ENCODE data around the gene MBNL3.

Gene MBNL3

DNA sequence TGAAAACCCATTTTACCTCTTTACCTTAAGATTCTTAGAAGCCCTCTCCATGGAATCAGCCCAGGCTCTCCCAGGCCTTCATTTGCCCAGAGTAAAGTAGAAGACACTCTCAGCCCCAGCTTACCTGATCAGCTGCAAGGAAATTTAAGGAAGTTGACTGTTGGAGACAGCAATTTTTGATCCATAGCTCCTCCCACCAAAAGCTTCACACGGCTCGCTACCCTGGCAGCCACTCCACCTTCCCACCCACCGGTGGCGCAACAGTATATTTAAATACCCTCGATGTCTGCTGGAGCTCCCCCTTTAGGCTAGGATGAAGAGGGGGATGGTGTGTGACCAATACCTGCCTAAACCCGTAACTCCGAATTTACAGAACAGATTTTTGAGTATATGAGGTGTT is 75.4 kb downstream of the MBNL3 start:
- no peak for DNase-seq

GRCh38 chrX:132412208-132412607 is 76.6 kb downstream of the MBNL3 start:
- no peak for DNase-seq

GRCh38 chrX:132411310-132411977 is 77.4 kb downstream of the MBNL3 start:
- no peak for DNase-seq

- no peak for DNase-seq
These were observed 78.9 kb downstream of the MBNL3 start for GRCh38 chrX:132409780-132410556.

- no peak for DNase-seq
These were observed 81.1 kb downstream of the MBNL3 start for GRCh38 chrX:132407691-132408090.

DNA sequence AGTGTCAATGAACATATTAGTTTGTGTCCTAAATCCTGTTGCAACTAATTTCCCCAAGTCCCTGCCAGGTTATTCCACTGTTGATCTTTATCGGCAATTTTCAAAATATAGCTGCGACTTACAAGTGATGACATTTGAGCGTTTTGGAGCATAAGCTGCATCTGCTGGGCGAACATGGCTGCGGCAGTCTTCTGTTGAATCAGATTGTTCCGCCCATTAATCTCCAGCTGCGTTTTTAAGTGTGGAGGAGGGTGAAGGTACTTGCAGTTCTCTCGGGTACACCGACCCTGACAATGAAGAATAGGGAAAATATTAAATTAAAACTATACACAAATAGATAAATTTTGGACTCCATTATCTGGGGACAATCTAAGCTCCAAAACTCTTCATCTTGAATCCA is 82.7 kb downstream of the MBNL3 start:
- DNase-seq: no peak

- DNase-seq: no peak
These were observed 84.6 kb downstream of the MBNL3 start for GRCh38 chrX:132404266-132404665.

DNA sequence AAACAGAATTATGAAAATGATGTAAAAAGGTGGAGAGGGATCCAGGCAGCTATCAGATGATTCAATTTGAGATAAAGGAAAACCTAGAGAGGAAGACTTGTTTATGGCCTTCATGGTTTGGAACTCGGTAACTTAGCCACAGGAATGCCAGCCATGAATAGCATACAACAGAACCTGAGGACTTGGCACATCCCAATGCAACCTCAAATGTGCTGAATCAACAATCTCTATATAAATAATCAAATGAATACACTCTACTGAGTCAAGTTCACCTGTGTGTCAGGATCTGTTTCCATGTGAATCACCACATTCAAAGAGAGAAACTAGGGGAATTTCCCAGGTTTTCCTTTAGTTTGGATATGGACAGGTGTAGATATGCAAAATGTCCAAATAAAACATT is 86.9 kb downstream of the MBNL3 start:
- DNase-seq: no peak

- no peak for DNase-seq
These were observed 88.1 kb downstream of the MBNL3 start for GRCh38 chrX:132400706-132401105.

- no peak for DNase-seq
These were observed 93.2 kb downstream of the MBNL3 start for GRCh38 chrX:132395645-132396044.

- DNase-seq: no peak
These were observed 93.8 kb downstream of the MBNL3 start for GRCh38 chrX:132395026-132395425.

DNA sequence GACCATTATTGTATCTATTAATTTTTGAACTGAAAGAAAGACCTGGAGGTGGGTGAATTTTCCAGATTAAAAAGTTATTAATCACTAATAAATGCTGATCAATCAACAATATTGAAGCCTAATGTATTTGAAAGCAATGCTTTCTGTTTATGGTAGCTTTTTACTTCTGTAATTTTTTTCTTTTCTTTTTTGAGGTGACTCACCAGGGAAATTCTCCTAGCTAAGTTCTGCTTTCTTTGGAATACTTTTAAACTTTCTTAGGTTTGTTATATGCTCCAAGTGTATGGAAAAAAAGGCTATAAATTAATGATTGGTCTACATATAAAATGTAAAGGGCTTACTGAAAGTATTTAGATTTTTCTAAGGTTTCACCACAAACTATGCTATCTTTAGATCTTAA is 94.2 kb downstream of the MBNL3 start:
- DNase-seq: no peak

GRCh38 chrX:132393992-132394391 is 94.8 kb downstream of the MBNL3 start:
- no peak for DNase-seq

DNA sequence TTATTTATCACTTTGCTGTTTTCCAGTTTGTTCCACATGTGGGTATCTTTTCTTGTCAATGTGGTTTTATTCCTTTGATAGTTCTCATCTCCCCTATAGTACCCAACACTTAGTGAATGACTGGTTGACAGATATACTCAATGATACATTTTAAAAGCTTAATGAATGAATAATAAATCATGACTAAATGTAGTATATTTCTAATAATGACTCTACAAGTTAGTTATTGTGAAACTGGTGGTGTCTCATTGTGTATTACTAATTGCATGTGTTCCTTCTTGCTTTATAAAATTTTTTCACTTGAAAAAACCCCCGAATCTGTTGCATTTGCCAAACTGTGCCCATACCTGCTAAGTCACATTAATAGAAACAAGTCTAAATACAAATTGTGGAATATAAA is 95.4 kb downstream of the MBNL3 start:
- no peak for DNase-seq

- no peak for DNase-seq
These were observed 95.8 kb downstream of the MBNL3 start for GRCh38 chrX:132393085-132393484.

DNA sequence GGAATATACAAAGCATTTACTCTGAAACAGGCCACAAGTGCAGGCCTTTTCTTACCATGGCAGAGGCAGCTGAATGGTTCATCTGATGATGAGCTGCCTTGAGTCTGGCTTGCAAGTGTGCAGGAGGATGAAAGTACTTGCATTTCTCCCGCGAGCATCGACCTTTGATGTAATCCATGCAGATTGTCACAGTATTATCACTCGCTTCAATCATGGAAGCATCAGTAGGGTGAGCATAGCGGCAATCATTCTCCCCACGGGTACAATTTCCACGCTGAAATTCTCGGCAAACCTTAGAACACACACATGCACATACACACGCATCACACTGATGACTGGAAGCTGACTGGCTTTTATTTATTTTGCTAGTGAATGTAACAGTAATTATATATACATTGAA is 98.0 kb downstream of the MBNL3 start:
- no peak for DNase-seq

GRCh38 chrX:132389480-132389879 is 99.4 kb downstream of the MBNL3 start:
- no peak for DNase-seq

- no peak for DNase-seq
These were observed 100.5 kb downstream of the MBNL3 start for GRCh38 chrX:132388371-132388770.

DNA sequence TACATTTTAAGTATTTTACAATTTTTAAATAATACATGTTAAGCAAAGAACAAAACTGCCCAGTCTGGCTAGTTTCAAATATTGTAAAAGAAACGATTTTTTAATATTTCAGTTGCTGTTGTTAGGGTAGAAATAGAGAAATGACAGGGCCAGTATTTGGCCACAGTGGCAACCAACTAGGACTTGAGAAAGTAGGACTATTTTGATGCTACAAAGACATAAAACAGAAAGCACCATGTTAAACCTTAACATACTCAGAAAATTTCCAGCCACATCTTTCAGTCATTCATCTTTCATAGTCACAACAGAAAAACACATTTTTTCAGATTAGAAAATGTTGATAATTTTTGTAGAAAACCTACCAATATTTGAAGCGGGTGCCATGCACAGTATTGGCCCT is 104.5 kb downstream of the MBNL3 start:
- DNase-seq: no peak

DNA sequence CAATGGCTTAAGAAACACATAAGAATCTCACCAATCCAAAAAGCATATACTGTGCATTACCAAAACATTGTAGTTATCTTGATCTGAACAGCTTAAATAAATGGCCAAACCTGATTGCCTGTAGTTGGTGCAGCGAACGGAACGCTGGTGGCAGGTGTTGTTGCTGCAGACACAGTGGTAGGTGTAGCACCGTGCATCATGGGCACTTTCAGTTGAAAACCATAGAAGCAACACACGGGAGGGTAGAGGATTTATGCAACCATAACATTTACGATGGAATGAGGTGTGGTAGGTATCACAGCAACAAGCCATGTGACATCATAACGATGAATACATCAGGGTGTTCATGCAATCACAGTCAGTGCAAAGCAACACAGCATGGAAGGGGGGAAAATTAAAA is 106.8 kb downstream of the MBNL3 start:
- no peak for DNase-seq

- DNase-seq: no peak
These were observed 110.6 kb downstream of the MBNL3 start for GRCh38 chrX:132378281-132378680.

DNA sequence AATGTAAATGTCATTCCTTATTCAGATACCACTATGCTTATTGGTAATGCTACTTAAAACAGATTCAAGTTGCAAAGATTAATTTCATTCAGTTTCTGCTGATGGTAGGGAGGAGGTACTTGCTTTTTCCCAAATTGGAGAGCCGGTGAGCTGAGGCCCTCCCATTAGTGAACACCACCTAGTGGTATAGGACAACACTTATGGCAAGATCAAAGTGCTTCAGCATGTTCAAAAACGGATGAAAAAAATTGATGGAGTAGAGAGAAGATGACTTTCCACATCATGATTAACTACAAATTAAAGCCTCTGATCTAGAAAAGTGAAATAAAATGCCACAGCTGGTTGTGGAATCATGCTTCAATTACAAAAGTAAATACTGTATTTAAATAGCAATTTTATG is 112.9 kb downstream of the MBNL3 start:
- DNase-seq: no peak

DNA sequence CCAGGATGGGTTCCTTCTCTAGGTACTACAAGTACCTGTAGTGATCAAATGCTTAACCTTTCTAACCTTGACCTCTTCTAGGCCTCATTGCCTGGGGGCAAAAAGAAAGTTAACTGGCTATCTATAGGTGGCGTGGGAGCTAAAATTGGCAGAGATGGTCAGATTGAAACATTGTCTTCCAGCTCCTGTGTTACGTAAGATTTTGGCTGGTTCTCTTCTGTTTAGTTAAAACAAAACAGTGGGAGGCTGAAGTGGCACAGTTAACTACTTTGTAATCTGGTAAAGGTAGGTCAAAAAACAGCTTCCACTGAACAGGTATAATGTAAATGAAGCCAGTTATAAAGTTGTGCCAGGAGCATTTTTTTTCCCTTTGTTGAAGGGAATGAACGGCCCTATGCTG is 115.2 kb downstream of the MBNL3 start:
- no peak for DNase-seq

- no peak for DNase-seq
These were observed 119.1 kb downstream of the MBNL3 start for GRCh38 chrX:132369617-132370326.
